ENCODE data around the gene LMOD2.

The LMOD2 gene

GRCh38 chr7:123663200-123663599 lies 7.5 kb downstream of the LMOD2 start:
- Histone ChIP-seq H3K79me2 (ENCODE audit: insufficient read depth, low read length) (no peaks in the 10 kb centered on the region), H3K4me1 (ENCODE audit: insufficient read depth, low read length, poor library complexity, severe bottlenecking) (no peaks in the 10 kb centered on the region), H3K36me3 (ENCODE audit: insufficient read depth, low read length) (no peaks in the 10 kb centered on the region), H3K9me2 (replicated peaks; ENCODE audit: low read depth, low read length) (no peaks in the 10 kb centered on the region), H3K4me3 (ENCODE audit: low read length, poor library complexity, severe bottlenecking) (no peak overlapping the region), H3K9ac (ENCODE audit: low read depth, low read length, poor library complexity, severe bottlenecking) (no peak overlapping the region), H3K4me2 (ENCODE audit: low read depth, low read length, poor library complexity, severe bottlenecking) (no peak overlapping the region), H3K27me3 (ENCODE audit: insufficient read depth, low read length, poor library complexity, severe bottlenecking) (peaks cover 4% of the 10 kb centered on the region), H3K9me3 (ENCODE audit: insufficient read depth, low read depth, low read length) (no peaks in the 10 kb centered on the region), H3F3A (ENCODE audit: low read depth) (no peaks in the 10 kb centered on the region), H2AFZ (ENCODE audit: low read length) (no peak overlapping the region), H4K20me1 (ENCODE audit: insufficient read depth, low read length, poor library complexity, severe bottlenecking) (no peaks in the 10 kb centered on the region)
- TF ChIP-seq CTCF (conservative IDR thresholded peaks at IDR 0.05; ENCODE audit: low read length) (no peak), EZH2phosphoT487 (IDR thresholded peaks at IDR 0.05; ENCODE audit: borderline replicate concordance) (no peak)

GRCh38 chr7:123665157-123665556 lies 9.5 kb downstream of the LMOD2 start:
- peaks cover 4% of the 10 kb centered on the region for H3K27me3 ChIP-seq (ENCODE audit: insufficient read depth, low read length, poor library complexity, severe bottlenecking)
- H4K20me1 ChIP-seq (ENCODE audit: insufficient read depth, low read length, poor library complexity, severe bottlenecking) = no peaks in the 10 kb centered on the region
- H3K4me1 ChIP-seq (ENCODE audit: insufficient read depth, low read length, poor library complexity, severe bottlenecking) = no peaks in the 10 kb centered on the region
- H3K36me3 ChIP-seq (ENCODE audit: insufficient read depth, low read length) = no peaks in the 10 kb centered on the region
- no peaks in the 10 kb centered on the region for H3K9me3 ChIP-seq (ENCODE audit: insufficient read depth, low read depth, low read length)
- H3F3A ChIP-seq (ENCODE audit: low read depth) = no peaks in the 10 kb centered on the region
- no peaks in the 10 kb centered on the region for H3K9me2 ChIP-seq (replicated peaks; ENCODE audit: low read depth, low read length)
- H2AFZ ChIP-seq (ENCODE audit: low read length) = no peak overlapping the region
- TF ChIP-seq CTCF (conservative IDR thresholded peaks at IDR 0.05; ENCODE audit: low read length) (no peak), EZH2phosphoT487 (IDR thresholded peaks at IDR 0.05; ENCODE audit: borderline replicate concordance) (no peak)
- no peak overlapping the region for H3K9ac ChIP-seq (ENCODE audit: low read depth, low read length, poor library complexity, severe bottlenecking)
- no peak overlapping the region for H3K4me2 ChIP-seq (ENCODE audit: low read depth, low read length, poor library complexity, severe bottlenecking)
- H3K4me3 ChIP-seq (ENCODE audit: low read length, poor library complexity, severe bottlenecking) = no peak overlapping the region
- no peaks in the 10 kb centered on the region for H3K79me2 ChIP-seq (ENCODE audit: insufficient read depth, low read length)

- H3K9me2 ChIP-seq (replicated peaks; ENCODE audit: low read depth, low read length) = no peaks in the 10 kb centered on the region
- no peaks in the 10 kb centered on the region for H4K20me1 ChIP-seq (ENCODE audit: insufficient read depth, low read length, poor library complexity, severe bottlenecking)
- no peak for TF ChIP-seq CTCF (conservative IDR thresholded peaks at IDR 0.05; ENCODE audit: low read length)
- no peak for TF ChIP-seq EZH2phosphoT487 (IDR thresholded peaks at IDR 0.05; ENCODE audit: borderline replicate concordance)
- H3K4me1 ChIP-seq (ENCODE audit: insufficient read depth, low read length, poor library complexity, severe bottlenecking) = no peaks in the 10 kb centered on the region
- H3K9me3 ChIP-seq (ENCODE audit: insufficient read depth, low read depth, low read length) = no peaks in the 10 kb centered on the region
- no peaks in the 10 kb centered on the region for H3K36me3 ChIP-seq (ENCODE audit: insufficient read depth, low read length)
- peaks cover 4% of the 10 kb centered on the region for H3K27me3 ChIP-seq (ENCODE audit: insufficient read depth, low read length, poor library complexity, severe bottlenecking)
- no peak overlapping the region for H3K4me2 ChIP-seq (ENCODE audit: low read depth, low read length, poor library complexity, severe bottlenecking)
- no peaks in the 10 kb centered on the region for H3K79me2 ChIP-seq (ENCODE audit: insufficient read depth, low read length)
- H2AFZ ChIP-seq (ENCODE audit: low read length) = no peak overlapping the region
- H3K9ac ChIP-seq (ENCODE audit: low read depth, low read length, poor library complexity, severe bottlenecking) = no peak overlapping the region
- no peak overlapping the region for H3K4me3 ChIP-seq (ENCODE audit: low read length, poor library complexity, severe bottlenecking)
- H3F3A ChIP-seq (ENCODE audit: low read depth) = no peaks in the 10 kb centered on the region
These were observed 10.2 kb downstream of the LMOD2 start for GRCh38 chr7:123665896-123666295.
